Liver (tissue), 9 donors: ENCODE data around the gene MAPK8IP2. TPM values are rescaled to one million over a fixed set of nuclear protein-coding genes. Genes with fewer than 3 reads are reported as not detected.

Experiments used
- DNase-seq: peaks from one replicate; pipeline ENCODE4 v3.0.0-alpha.2; 2017; ENCODE audit warnings: low spot score
- H3K27ac ChIP-seq, 2 donors: one replicate each; pipeline ENCODE4 v1.7.0; 2013; ENCODE audit warnings: inconsistent platforms in 2 of 2, low read length in 2 of 2, control low read depth in 1 of 2, low read depth in 1 of 2, mild to moderate bottlenecking in 1 of 2
- H3K27me3 ChIP-seq, 4 donors: one replicate each; pipeline versions ENCODE4 v1.6.1 to v1.7.0; 2013; ENCODE audit warnings: low read length in 3 of 4, inconsistent platforms in 1 of 4, mild to moderate bottlenecking in 1 of 4, moderate library complexity in 1 of 4; ENCODE audit not compliant: control insufficient read depth in 4 of 4, insufficient read depth in 4 of 4
- H3K36me3 ChIP-seq, 4 donors: one replicate each; pipeline versions ENCODE4 v1.6.1 to v1.7.0; 2013; ENCODE audit warnings: low read length in 3 of 4, mild to moderate bottlenecking in 3 of 4, low read depth in 1 of 4, moderate library complexity in 1 of 4; ENCODE audit not compliant: control insufficient read depth in 4 of 4, insufficient read depth in 3 of 4
- H3K4me1 ChIP-seq, 4 donors: one replicate each; pipeline versions ENCODE4 v1.6.1 to v1.7.0; 2013; ENCODE audit warnings: low read length in 3 of 4, mild to moderate bottlenecking in 3 of 4, moderate library complexity in 1 of 4; ENCODE audit not compliant: control insufficient read depth in 4 of 4, insufficient read depth in 4 of 4
- H3K4me3 ChIP-seq, 3 donors: one replicate each; pipeline versions ENCODE4 v1.6.1 to v1.7.0; 2013; ENCODE audit warnings: low read length in 3 of 3, control low read depth in 1 of 3, low read depth in 1 of 3, mild to moderate bottlenecking in 1 of 3
- H3K9ac ChIP-seq, 2 donors: one replicate each; pipeline ENCODE4 v1.7.0; 2013; ENCODE audit warnings: low read length in 2 of 2, mild to moderate bottlenecking in 2 of 2, moderate library complexity in 2 of 2, control low read depth in 1 of 2, low read depth in 1 of 2
- H3K9me3 ChIP-seq, 4 donors: one replicate each; pipeline versions ENCODE4 v1.6.1 to v1.7.0; 2013; ENCODE audit warnings: low read length in 3 of 4; ENCODE audit not compliant: control insufficient read depth in 4 of 4
- EGR1 ChIP-seq, 2 donors: IDR thresholded peaks; 2 replicates each; pipeline ENCODE4 v1.6.1; 2016 to 2018; ENCODE audit warnings: antibody characterized with exemption in 2 of 2, low read depth in 2 of 2
- FOXA1 ChIP-seq: IDR thresholded peaks from 2 replicates; pipeline ENCODE4 v1.6.1; 2016; ENCODE audit warnings: antibody characterized with exemption
- FOXA2 ChIP-seq: IDR thresholded peaks from 2 replicates; pipeline ENCODE4 v1.6.1; 2016; ENCODE audit warnings: antibody characterized with exemption
- GABPA ChIP-seq, 2 donors: IDR thresholded peaks in 1 of 2; conservative IDR thresholded peaks in 1 of 2; 2 replicates each; pipeline ENCODE4 v1.6.1; 2016; ENCODE audit warnings: antibody characterized with exemption in 2 of 2, mild to moderate bottlenecking in 1 of 2, moderate library complexity in 1 of 2
- HNF4A ChIP-seq, 2 donors: conservative IDR thresholded peaks; 2 replicates each; pipeline ENCODE4 v1.6.1; 2016; ENCODE audit warnings: antibody characterized with exemption in 2 of 2, mild to moderate bottlenecking in 2 of 2
- HNF4G ChIP-seq: IDR thresholded peaks from 2 replicates; pipeline ENCODE4 v1.6.1; 2016; ENCODE audit warnings: antibody characterized with exemption
- JUND ChIP-seq, 2 donors: IDR thresholded peaks; 2 replicates each; pipeline ENCODE4 v1.6.1; 2016; ENCODE audit warnings: antibody characterized with exemption in 2 of 2
- NR2F2 ChIP-seq: IDR thresholded peaks from 2 replicates; pipeline ENCODE4 v1.6.1; 2016; ENCODE audit warnings: antibody characterized with exemption
- REST ChIP-seq: IDR thresholded peaks from 2 replicates; pipeline ENCODE4 v1.6.1; 2016; ENCODE audit warnings: antibody characterized with exemption, mild to moderate bottlenecking
- RXRA ChIP-seq, 2 donors: IDR thresholded peaks; 2 replicates each; pipeline ENCODE4 v1.6.1; 2017 to 2018; ENCODE audit warnings: antibody characterized with exemption in 2 of 2, mild to moderate bottlenecking in 1 of 2
- SP1 ChIP-seq: IDR thresholded peaks from 2 replicates; pipeline ENCODE4 v1.6.1; 2018; ENCODE audit warnings: antibody characterized with exemption, mild to moderate bottlenecking
- TAF1 ChIP-seq: conservative IDR thresholded peaks from 2 replicates; pipeline ENCODE4 v1.6.1; 2016; ENCODE audit warnings: antibody characterized with exemption, mild to moderate bottlenecking
- YY1 ChIP-seq: IDR thresholded peaks from 2 replicates; pipeline ENCODE4 v1.6.1; 2016; ENCODE audit warnings: antibody characterized with exemption, mild to moderate bottlenecking
- ZBTB33 ChIP-seq: IDR thresholded peaks from 2 replicates; pipeline ENCODE4 v1.6.1; 2016; ENCODE audit warnings: antibody characterized with exemption
- WGBS: extraction: QIAGEN DNeasy Blood & Tissue Kit; methylation state at CpG from one replicate; pipeline ENCODE4 v1.1.7; 2013; 5-methylcytosine and 5-hydroxymethylcytosine counted together
- polyA plus RNA-seq, 2 donors: library from polyadenylated mRNA; stranded (reverse) in 1 of 2; unstranded in 1 of 2; fragments of 200-250 nt in 1 of 2; fragments of >200 nt in 1 of 2; fragmentation: Nextera tagmentation in 1 of 2; extraction: Ambion mirVana in 1 of 2; gene quantifications; one replicate each; pipeline versions ENCODE4 v1.2.1 to v1.2.3, GENCODE V29; 2013 to 2015
- total RNA-seq, 2 donors: library from RNA; depleted of rRNA; stranded (reverse); fragments of >200 nt; gene quantifications; one replicate each; pipeline ENCODE4 v1.2.3, GENCODE V29; 2014
- TF ChIP-seq, protein P1 (sequence below): IDR thresholded peaks from 2 replicates; pipeline ENCODE4 v1.6.1; 2016; ENCODE audit warnings: antibody characterized with exemption
- TF ChIP-seq, protein P2 (sequence below): fragments of 150-350 bp; IDR thresholded peaks from 2 replicates; pipeline ENCODE4 v1.5.1; 2017; ENCODE audit warnings: improper control_type of control experiment, low read depth, low read length; ENCODE audit not compliant: missing input control
- donor health status: healthy.
- donor health status: healthy.
- donor health status: healthy.
- donor health status: healthy.
- donor health status: healthy.

MAPK8IP2 gene
- total and polyA plus RNA-seq, 4 donors, result 0.04 to 0.37 (median 0.13) TPM

- WGBS, result 13% methylated on average over 37 of the region's 37 CpGs
- Histone ChIP-seq H3K4me3 (peak overlapping the region; percentile 68 to 81 (median 70)), H3K27ac (peak overlapping the region; percentile 60 to 99), H3K4me1 (peaks cover 8 to 21% (median 16%) of the 10 kb centered on the region in 4 donors), H3K9ac (peak overlapping the region; percentile 58 to 60), H3K27me3 (no peaks in the 10 kb centered on the region), H3K36me3 (peaks cover 0 to 1% (median 0%) of the 10 kb centered on the region in 4 donors), H3K9me3 (no peaks in the 10 kb centered on the region)
- no peak for DNase-seq
- no peak for TF ChIP-seq FOXA2
- TF ChIP-seq REST, result no peak
- TF ChIP-seq HNF4G, result no peak
- TF ChIP-seq ZBTB33, result no peak
- no peak for TF ChIP-seq JUND (IDR thresholded peaks at IDR 0.05)
- TF ChIP-seq TAF1, result no peak
- TF ChIP-seq YY1, result no peak
- TF ChIP-seq GABPA (IDR thresholded peaks at IDR 0.05 in 1 of 2, conservative IDR thresholded peaks at IDR 0.05 in 1 of 2), result no peak
- no peak for TF ChIP-seq SP1
- TF ChIP-seq FOXA1, result no peak
- TF ChIP-seq EGR1 (IDR thresholded peaks at IDR 0.05; ENCODE audit: low read depth in 2 of 2), result no peak
- no peak for TF ChIP-seq HNF4A (conservative IDR thresholded peaks at IDR 0.05)
- no peak for TF ChIP-seq NR2F2
- TF ChIP-seq, protein P1, sequence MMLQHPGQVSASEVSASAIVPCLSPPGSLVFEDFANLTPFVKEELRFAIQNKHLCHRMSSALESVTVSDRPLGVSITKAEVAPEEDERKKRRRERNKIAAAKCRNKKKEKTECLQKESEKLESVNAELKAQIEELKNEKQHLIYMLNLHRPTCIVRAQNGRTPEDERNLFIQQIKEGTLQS, result no peak
- TF ChIP-seq RXRA (IDR thresholded peaks at IDR 0.05), result no peak
- TF ChIP-seq, protein P2, sequence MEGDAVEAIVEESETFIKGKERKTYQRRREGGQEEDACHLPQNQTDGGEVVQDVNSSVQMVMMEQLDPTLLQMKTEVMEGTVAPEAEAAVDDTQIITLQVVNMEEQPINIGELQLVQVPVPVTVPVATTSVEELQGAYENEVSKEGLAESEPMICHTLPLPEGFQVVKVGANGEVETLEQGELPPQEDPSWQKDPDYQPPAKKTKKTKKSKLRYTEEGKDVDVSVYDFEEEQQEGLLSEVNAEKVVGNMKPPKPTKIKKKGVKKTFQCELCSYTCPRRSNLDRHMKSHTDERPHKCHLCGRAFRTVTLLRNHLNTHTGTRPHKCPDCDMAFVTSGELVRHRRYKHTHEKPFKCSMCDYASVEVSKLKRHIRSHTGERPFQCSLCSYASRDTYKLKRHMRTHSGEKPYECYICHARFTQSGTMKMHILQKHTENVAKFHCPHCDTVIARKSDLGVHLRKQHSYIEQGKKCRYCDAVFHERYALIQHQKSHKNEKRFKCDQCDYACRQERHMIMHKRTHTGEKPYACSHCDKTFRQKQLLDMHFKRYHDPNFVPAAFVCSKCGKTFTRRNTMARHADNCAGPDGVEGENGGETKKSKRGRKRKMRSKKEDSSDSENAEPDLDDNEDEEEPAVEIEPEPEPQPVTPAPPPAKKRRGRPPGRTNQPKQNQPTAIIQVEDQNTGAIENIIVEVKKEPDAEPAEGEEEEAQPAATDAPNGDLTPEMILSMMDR, result no peak
Measured at GRCh38 chr22:50583294-50583861, 17.2 kb upstream of the MAPK8IP2 start.
